HEK293T (cell line): Measurements from ENCODE around the gene TMEM123.

ENCODE experiments used
- CTCF ChIA-PET: fragments of 350-600 bp; formaldehyde crosslinking; extraction: SDS; loops from one replicate; lab custom pipeline; 2021; ENCODE audit warnings: antibody characterized with exemption, inconsistent platforms; lab: Yijun Ruan, JAX
- POLR2A ChIA-PET: fragments of 350-600 bp; formaldehyde crosslinking; extraction: SDS; loops from one replicate; lab custom pipeline; 2020; ENCODE audit warnings: antibody characterized with exemption, inconsistent platforms; lab: Yijun Ruan, JAX
- DNase-seq: peaks from one replicate; pipeline ENCODE4 v3.0.0; 2012; ENCODE audit warnings: mixed read lengths; ENCODE audit errors: extremely low spot score
- ARNT ChIP-seq: fragments of 450-650 bp; IDR thresholded peaks from 2 replicates; pipeline ENCODE4 v1.6.1; 2017; ENCODE audit warnings: mild to moderate bottlenecking
- BHLHE40 ChIP-seq: fragments of 450-650 bp; IDR thresholded peaks from 2 replicates; pipeline ENCODE4 v1.6.1; 2016; ENCODE audit warnings: mild to moderate bottlenecking, moderate library complexity, borderline replicate concordance
- CTBP1 ChIP-seq: fragments of 450-650 bp; IDR thresholded peaks from 2 replicates; pipeline ENCODE4 v1.6.1; 2016; ENCODE audit warnings: borderline replicate concordance
- ELF4 ChIP-seq: fragments of 450-650 bp; IDR thresholded peaks from 2 replicates; pipeline ENCODE4 v1.6.1; 2017; ENCODE audit warnings: antibody characterized with exemption
- FOXA1 ChIP-seq: fragments of 450-650 bp; IDR thresholded peaks from 2 replicates; pipeline ENCODE4 v1.6.1; 2016; ENCODE audit warnings: mild to moderate bottlenecking
- FOXK2 ChIP-seq: fragments of 450-650 bp; IDR thresholded peaks from 2 replicates; pipeline ENCODE4 v1.6.1; 2016; ENCODE audit warnings: mild to moderate bottlenecking
- FOXM1 ChIP-seq: fragments of 450-650 bp; IDR thresholded peaks from 2 replicates; pipeline ENCODE4 v1.6.1; 2017; ENCODE audit warnings: mild to moderate bottlenecking, borderline replicate concordance
- HDGF ChIP-seq: fragments of 450-650 bp; IDR thresholded peaks from 2 replicates; pipeline ENCODE4 v1.6.1; 2017; ENCODE audit warnings: antibody characterized with exemption, borderline replicate concordance
- L3MBTL2 ChIP-seq: fragments of 450-650 bp; conservative IDR thresholded peaks from 2 replicates; pipeline ENCODE4 v1.6.1; 2016; ENCODE audit warnings: mild to moderate bottlenecking
- LEF1 ChIP-seq: fragments of 450-650 bp; IDR thresholded peaks from 2 replicates; pipeline ENCODE4 v1.6.1; 2017; ENCODE audit warnings: mild to moderate bottlenecking, borderline replicate concordance
- NFRKB ChIP-seq: fragments of 450-650 bp; IDR thresholded peaks from 2 replicates; pipeline ENCODE4 v1.6.1; 2016; ENCODE audit warnings: mild to moderate bottlenecking, moderate library complexity
- SP1 ChIP-seq: fragments of 450-650 bp; IDR thresholded peaks from 2 replicates; pipeline ENCODE4 v1.6.1; 2017
- SUZ12 ChIP-seq: fragments of 450-650 bp; IDR thresholded peaks from 2 replicates; pipeline ENCODE4 v1.6.1; 2016; ENCODE audit warnings: mild to moderate bottlenecking
- TARDBP ChIP-seq: fragments of 450-650 bp; IDR thresholded peaks from 2 replicates; pipeline ENCODE4 v1.6.1; 2016
- ZNF384 ChIP-seq: fragments of 450-650 bp; IDR thresholded peaks from 2 replicates; pipeline ENCODE4 v1.6.1; 2016
- TF ChIP-seq, protein P1 (sequence below): fragments of 450-650 bp; IDR thresholded peaks from 2 replicates; pipeline ENCODE4 v1.6.1; 2016

Gene TMEM123

DNA sequence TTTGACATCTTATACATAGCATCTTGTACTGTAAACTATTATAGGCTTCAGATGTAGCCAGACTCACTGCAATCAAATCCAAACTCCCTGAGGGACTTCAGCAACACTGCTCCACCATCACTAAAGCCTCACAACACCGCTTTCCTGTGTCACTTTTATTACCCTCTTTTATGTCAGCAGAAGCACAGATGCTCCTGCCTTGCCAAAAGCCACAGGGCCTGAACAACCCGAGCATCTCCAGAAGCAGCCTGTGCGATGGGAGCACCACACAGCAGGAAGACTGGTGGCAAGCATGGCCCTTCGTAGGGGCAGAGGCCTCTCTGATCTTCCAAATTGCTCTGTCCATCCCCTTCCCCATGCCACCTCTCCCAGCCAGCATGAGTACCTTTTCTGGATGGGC is 22.9 kb downstream of the TMEM123 start:
- CTCF ChIA-PET: no interaction called here
- no peak for TF ChIP-seq CTBP1
- TF ChIP-seq BHLHE40: no peak
- POLR2A ChIA-PET: no interaction called here
- DNase-seq: no peak

DNA sequence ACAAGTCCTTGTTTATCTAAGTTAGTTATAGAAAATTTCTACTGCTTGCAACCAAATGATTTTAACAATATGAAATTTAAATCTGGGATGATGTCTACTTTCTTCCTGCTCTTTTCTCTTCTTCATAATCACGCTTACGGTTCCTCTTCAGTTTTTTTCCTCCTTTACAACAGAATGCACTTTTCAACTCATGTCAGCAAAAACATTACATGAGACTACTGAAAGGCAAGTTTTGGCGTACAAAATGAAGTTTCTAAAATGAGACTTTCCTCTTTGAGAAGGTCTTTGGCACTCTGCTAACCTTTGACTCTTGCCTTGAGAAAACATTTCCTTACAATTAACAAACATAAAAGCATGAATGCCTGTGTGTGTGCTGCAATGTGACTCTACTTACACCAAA is 23.3 kb downstream of the TMEM123 start:
- DNase-seq: no peak
- TF ChIP-seq L3MBTL2 (no peak), FOXM1 (no peak), ZNF384 (no peak), CTBP1 (no peak), NFRKB (no peak), FOXA1 (no peak), FOXK2 (no peak), ARNT (no peak), SUZ12 (no peak), BHLHE40 (no peak), HDGF (no peak)
- TF ChIP-seq, protein P1, sequence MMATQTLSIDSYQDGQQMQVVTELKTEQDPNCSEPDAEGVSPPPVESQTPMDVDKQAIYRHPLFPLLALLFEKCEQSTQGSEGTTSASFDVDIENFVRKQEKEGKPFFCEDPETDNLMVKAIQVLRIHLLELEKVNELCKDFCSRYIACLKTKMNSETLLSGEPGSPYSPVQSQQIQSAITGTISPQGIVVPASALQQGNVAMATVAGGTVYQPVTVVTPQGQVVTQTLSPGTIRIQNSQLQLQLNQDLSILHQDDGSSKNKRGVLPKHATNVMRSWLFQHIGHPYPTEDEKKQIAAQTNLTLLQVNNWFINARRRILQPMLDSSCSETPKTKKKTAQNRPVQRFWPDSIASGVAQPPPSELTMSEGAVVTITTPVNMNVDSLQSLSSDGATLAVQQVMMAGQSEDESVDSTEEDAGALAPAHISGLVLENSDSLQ: no peak
- POLR2A ChIA-PET: no interaction called here
- CTCF ChIA-PET: no interaction called here

DNA sequence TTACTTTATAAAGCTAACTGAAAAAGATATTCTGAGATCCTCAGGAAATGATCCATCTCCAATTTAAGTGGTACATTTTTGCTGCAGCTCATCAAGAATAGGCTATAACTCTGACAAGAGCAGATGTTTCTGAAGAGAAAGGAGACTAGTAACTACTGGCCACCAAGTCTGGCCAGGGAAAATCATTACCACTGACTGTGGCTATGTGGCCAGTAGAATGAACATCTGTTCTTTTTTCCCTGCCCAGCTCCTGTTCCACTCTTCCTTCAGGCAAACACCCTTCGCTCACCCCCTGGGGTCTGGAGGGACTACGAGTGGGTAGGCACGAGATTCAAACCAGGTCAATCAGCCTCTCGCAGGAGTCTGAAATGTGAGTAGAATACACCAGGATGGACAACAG is 23.9 kb downstream of the TMEM123 start:
- POLR2A ChIA-PET: no interaction called here
- no peak for TF ChIP-seq HDGF
- TF ChIP-seq CTBP1: no peak
- TF ChIP-seq SUZ12: no peak
- no peak for TF ChIP-seq FOXK2
- no peak for TF ChIP-seq LEF1
- no peak for TF ChIP-seq ARNT
- TF ChIP-seq L3MBTL2: no peak

DNA sequence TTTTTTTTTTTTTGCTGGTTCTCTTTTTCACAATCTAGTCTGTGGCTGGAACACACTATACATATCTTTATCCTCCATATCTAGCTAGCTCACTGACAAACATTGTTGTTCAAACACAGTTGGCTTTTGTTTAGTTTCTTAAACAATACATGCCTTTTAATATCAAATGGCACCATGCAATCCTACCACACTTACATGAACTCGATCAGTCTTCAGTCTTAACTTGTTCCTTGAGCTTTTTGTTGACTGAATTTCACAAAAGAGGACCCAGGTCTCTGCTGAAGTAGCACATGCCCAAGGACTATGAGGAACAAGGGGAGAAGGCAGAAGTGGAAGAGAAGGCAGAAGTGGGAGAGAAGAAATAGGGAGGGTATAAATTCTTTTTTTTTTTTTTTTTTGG is 25.5 kb downstream of the TMEM123 start:
- DNase-seq: no peak
- TF ChIP-seq HDGF (no peak), BHLHE40 (no peak), SP1 (no peak), ZNF384 (no peak), L3MBTL2 (no peak), NFRKB (no peak), ARNT (no peak), FOXK2 (no peak), CTBP1 (no peak), SUZ12 (no peak), TARDBP (no peak), FOXA1 (no peak), ELF4 (no peak), LEF1 (no peak), FOXM1 (no peak)
- TF ChIP-seq, protein P1: no peak
- ChIA-PET POLR2A (no interaction called here), CTCF (no interaction called here)

More for the DNA sequence above, 23.9 kb downstream of the TMEM123 start:
- no peak for DNase-seq
- CTCF ChIA-PET: no interaction called here

DNA sequence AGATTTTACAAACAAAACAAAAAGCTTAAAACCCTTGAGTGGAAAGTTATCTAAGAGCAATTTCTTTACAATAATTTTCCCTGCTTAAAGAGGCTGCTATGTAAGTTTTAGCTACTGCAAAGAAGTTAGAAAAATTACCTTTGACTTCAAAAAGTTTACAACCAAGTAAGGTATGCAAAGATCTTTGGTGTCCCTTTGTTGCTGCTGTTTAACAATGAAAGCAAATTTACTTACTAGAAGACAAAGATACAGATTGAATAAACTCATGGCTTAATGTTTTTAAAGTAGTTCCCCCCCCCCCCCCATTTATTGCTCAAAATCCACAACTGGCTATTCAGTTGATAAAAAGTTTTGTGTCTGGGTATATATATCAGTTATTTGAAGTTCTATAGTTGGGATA is 26.0 kb downstream of the TMEM123 start:
- TF ChIP-seq FOXK2 (no peak), L3MBTL2 (no peak), HDGF (no peak), TARDBP (no peak), ELF4 (no peak), CTBP1 (no peak), BHLHE40 (no peak), LEF1 (no peak), FOXA1 (no peak), NFRKB (no peak), SP1 (no peak), SUZ12 (no peak), ZNF384 (no peak), ARNT (no peak), FOXM1 (no peak)
- TF ChIP-seq, protein P1: no peak
- ChIA-PET CTCF (no interaction called here), POLR2A (no interaction called here)
- DNase-seq: no peak

DNA sequence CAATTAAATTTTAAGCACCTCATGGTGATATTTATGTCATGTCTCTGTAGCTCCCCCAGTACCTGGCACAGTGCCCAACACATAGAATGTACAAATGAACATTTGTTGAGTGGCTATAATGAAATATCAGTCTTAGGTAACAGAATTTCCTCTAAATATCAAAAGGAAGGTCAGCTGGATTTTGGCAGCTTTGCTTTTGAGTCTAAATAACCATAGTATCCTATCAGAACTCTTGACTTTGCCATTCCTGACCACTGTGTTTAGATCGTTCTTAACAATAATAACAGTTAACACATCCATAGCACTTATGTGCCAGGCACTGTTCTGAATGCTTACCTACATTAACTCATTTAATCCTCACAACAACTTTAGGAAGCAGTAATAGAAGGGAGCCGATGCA is 26.6 kb downstream of the TMEM123 start:
- ChIA-PET CTCF (no interaction called here), POLR2A (no interaction called here)
- DNase-seq: no peak
- TF ChIP-seq ELF4 (no peak), SUZ12 (no peak), CTBP1 (no peak), TARDBP (no peak), FOXK2 (no peak), BHLHE40 (no peak), ZNF384 (no peak), NFRKB (no peak), LEF1 (no peak), ARNT (no peak), FOXM1 (no peak), HDGF (no peak)
